CD4-positive, alpha-beta T cell treated with Interleukin-21 for 1 hour (primary cell): ENCODE results near the gene PIP5KL1.

Source experiments
- DNase-seq: peaks from one replicate; pipeline ENCODE4 v3.0.0-alpha.2; 2020

PIP5KL1 gene

GRCh38 chr9:127967151-127967809, 36.7 kb upstream of the PIP5KL1 start:
- no peak for DNase-seq

- DNase-seq: no peak
Observed at GRCh38 chr9:127966416-127967150, 36.0 kb upstream of the PIP5KL1 start.

GRCh38 chr9:127965953-127966352, 35.4 kb upstream of the PIP5KL1 start:
- DNase-seq: no peak

GRCh38 chr9:127963359-127964064, 32.9 kb upstream of the PIP5KL1 start:
- no peak for DNase-seq

- DNase-seq: no peak
Observed at GRCh38 chr9:127963041-127963358, 32.4 kb upstream of the PIP5KL1 start.

GRCh38 chr9:127962278-127962677, 31.7 kb upstream of the PIP5KL1 start:
- no peak for DNase-seq

- no peak for DNase-seq
Observed at GRCh38 chr9:127961613-127962155, 31.1 kb upstream of the PIP5KL1 start.

- no peak for DNase-seq
Observed at GRCh38 chr9:127961155-127961490, 30.5 kb upstream of the PIP5KL1 start.

GRCh38 chr9:127960410-127961154, 30.0 kb upstream of the PIP5KL1 start:
- no peak for DNase-seq

- DNase-seq: no peak
Observed at GRCh38 chr9:127959841-127960409, 29.3 kb upstream of the PIP5KL1 start.

GRCh38 chr9:127959398-127959797, 28.8 kb upstream of the PIP5KL1 start:
- DNase-seq: no peak

GRCh38 chr9:127958728-127959127, 28.2 kb upstream of the PIP5KL1 start:
- DNase-seq: no peak

GRCh38 chr9:127955294-127956015, 24.9 kb upstream of the PIP5KL1 start:
- peak; percentile 80 for DNase-seq

GRCh38 chr9:127954831-127955293, 24.3 kb upstream of the PIP5KL1 start:
- no peak for DNase-seq

GRCh38 chr9:127953768-127954505, 23.4 kb upstream of the PIP5KL1 start:
- no peak for DNase-seq

GRCh38 chr9:127953154-127953553, 22.6 kb upstream of the PIP5KL1 start:
- DNase-seq: no peak

GRCh38 chr9:127950513-127951289, 20.1 kb upstream of the PIP5KL1 start:
- DNase-seq: no peak

- DNase-seq: no peak
Observed at GRCh38 chr9:127949827-127950512, 19.4 kb upstream of the PIP5KL1 start.

- DNase-seq: no peak
Observed at GRCh38 chr9:127947841-127948710, 17.5 kb upstream of the PIP5KL1 start.
